ENCODE data around the gene WLS.

Gene WLS

GRCh38 chr1:68113966-68114365, 118.4 kb downstream of the WLS start:
- no peaks in the 10 kb centered on the region for H3K9me3 ChIP-seq (ENCODE audit: control insufficient read depth in 5 of 5, low read length in 5 of 5)
- H3K27ac ChIP-seq (ENCODE audit: low read depth, low read length), result no peak overlapping the region
- peaks cover 0 to 16% (median 12%) of the 10 kb centered on the region in 5 donors for H3K4me1 ChIP-seq (ENCODE audit: control insufficient read depth in 5 of 5, insufficient read depth in 5 of 5, low read length in 5 of 5)
- H3K27me3 ChIP-seq (ENCODE audit: control insufficient read depth in 5 of 5, insufficient read depth in 4 of 5, low read length in 5 of 5), result no peaks in the 10 kb centered on the region
- H3K4me3 ChIP-seq (ENCODE audit: low read depth in 1 of 5, low read length in 5 of 5), result no peak overlapping the region
- H3K36me3 ChIP-seq (ENCODE audit: control insufficient read depth in 5 of 5, insufficient read depth in 5 of 5, low read length in 5 of 5), result peaks cover 0 to 2% (median 0%) of the 10 kb centered on the region in 5 donors
- no peak overlapping the region for H3K9ac ChIP-seq (ENCODE audit: low read length in 5 of 5)

GRCh38 chr1:68112835-68113243, 119.5 kb downstream of the WLS start:
- Histone ChIP-seq H3K9ac (ENCODE audit: low read length in 5 of 5) (no peak overlapping the region), H3K9me3 (ENCODE audit: control insufficient read depth in 5 of 5, low read length in 5 of 5) (no peaks in the 10 kb centered on the region), H3K27me3 (ENCODE audit: control insufficient read depth in 5 of 5, insufficient read depth in 4 of 5, low read length in 5 of 5) (no peaks in the 10 kb centered on the region), H3K36me3 (ENCODE audit: control insufficient read depth in 5 of 5, insufficient read depth in 5 of 5, low read length in 5 of 5) (peaks cover 0 to 2% (median 0%) of the 10 kb centered on the region in 5 donors), H3K27ac (ENCODE audit: low read depth, low read length) (no peak overlapping the region), H3K4me1 (ENCODE audit: control insufficient read depth in 5 of 5, insufficient read depth in 5 of 5, low read length in 5 of 5) (peaks cover 0 to 16% (median 12%) of the 10 kb centered on the region in 5 donors), H3K4me3 (ENCODE audit: low read depth in 1 of 5, low read length in 5 of 5) (no peak overlapping the region)

GRCh38 chr1:68111519-68112436, 120.5 kb downstream of the WLS start:
- H3K9ac ChIP-seq (ENCODE audit: low read length in 5 of 5), result no peak overlapping the region
- H3K4me1 ChIP-seq (ENCODE audit: control insufficient read depth in 5 of 5, insufficient read depth in 5 of 5, low read length in 5 of 5), result peaks cover 0 to 16% (median 9%) of the 10 kb centered on the region in 5 donors
- no peaks in the 10 kb centered on the region for H3K27me3 ChIP-seq (ENCODE audit: control insufficient read depth in 5 of 5, insufficient read depth in 4 of 5, low read length in 5 of 5)
- H3K9me3 ChIP-seq (ENCODE audit: control insufficient read depth in 5 of 5, low read length in 5 of 5), result no peaks in the 10 kb centered on the region
- no peak overlapping the region for H3K4me3 ChIP-seq (ENCODE audit: low read depth in 1 of 5, low read length in 5 of 5)
- no peaks in the 10 kb centered on the region for H3K36me3 ChIP-seq (ENCODE audit: control insufficient read depth in 5 of 5, insufficient read depth in 5 of 5, low read length in 5 of 5)
- no peak overlapping the region for H3K27ac ChIP-seq (ENCODE audit: low read depth, low read length)

GRCh38 chr1:68107771-68108170, 124.6 kb downstream of the WLS start:
- no peaks in the 10 kb centered on the region for H3K27me3 ChIP-seq (ENCODE audit: control insufficient read depth in 5 of 5, insufficient read depth in 4 of 5, low read length in 5 of 5)
- H3K4me1 ChIP-seq (ENCODE audit: control insufficient read depth in 5 of 5, insufficient read depth in 5 of 5, low read length in 5 of 5), result peaks cover 0 to 13% (median 7%) of the 10 kb centered on the region in 5 donors
- no peak overlapping the region for H3K27ac ChIP-seq (ENCODE audit: low read depth, low read length)
- peaks cover 0 to 4% (median 0%) of the 10 kb centered on the region in 5 donors for H3K36me3 ChIP-seq (ENCODE audit: control insufficient read depth in 5 of 5, insufficient read depth in 5 of 5, low read length in 5 of 5)
- no peaks in the 10 kb centered on the region for H3K9me3 ChIP-seq (ENCODE audit: control insufficient read depth in 5 of 5, low read length in 5 of 5)
- no peak overlapping the region for H3K4me3 ChIP-seq (ENCODE audit: low read depth in 1 of 5, low read length in 5 of 5)
- no peak overlapping the region for H3K9ac ChIP-seq (ENCODE audit: low read length in 5 of 5)

GRCh38 chr1:68103884-68104554, 128.3 kb downstream of the WLS start:
- Histone ChIP-seq H3K36me3 (ENCODE audit: control insufficient read depth in 5 of 5, insufficient read depth in 5 of 5, low read length in 5 of 5) (peaks cover 0 to 9% (median 0%) of the 10 kb centered on the region in 5 donors), H3K9ac (ENCODE audit: low read length in 5 of 5) (no peak overlapping the region), H3K4me3 (ENCODE audit: low read depth in 1 of 5, low read length in 5 of 5) (no peak overlapping the region), H3K4me1 (ENCODE audit: control insufficient read depth in 5 of 5, insufficient read depth in 5 of 5, low read length in 5 of 5) (no peaks in the 10 kb centered on the region), H3K9me3 (ENCODE audit: control insufficient read depth in 5 of 5, low read length in 5 of 5) (no peaks in the 10 kb centered on the region), H3K27ac (ENCODE audit: low read depth, low read length) (no peak overlapping the region), H3K27me3 (ENCODE audit: control insufficient read depth in 5 of 5, insufficient read depth in 4 of 5, low read length in 5 of 5) (no peaks in the 10 kb centered on the region)

- H3K4me3 ChIP-seq (ENCODE audit: low read depth in 1 of 5, low read length in 5 of 5), result no peak overlapping the region
- H3K4me1 ChIP-seq (ENCODE audit: control insufficient read depth in 5 of 5, insufficient read depth in 5 of 5, low read length in 5 of 5), result no peaks in the 10 kb centered on the region
- no peaks in the 10 kb centered on the region for H3K27me3 ChIP-seq (ENCODE audit: control insufficient read depth in 5 of 5, insufficient read depth in 4 of 5, low read length in 5 of 5)
- no peak overlapping the region for H3K27ac ChIP-seq (ENCODE audit: low read depth, low read length)
- no peaks in the 10 kb centered on the region for H3K9me3 ChIP-seq (ENCODE audit: control insufficient read depth in 5 of 5, low read length in 5 of 5)
- no peak overlapping the region for H3K9ac ChIP-seq (ENCODE audit: low read length in 5 of 5)
- peaks cover 0 to 9% (median 2%) of the 10 kb centered on the region in 5 donors for H3K36me3 ChIP-seq (ENCODE audit: control insufficient read depth in 5 of 5, insufficient read depth in 5 of 5, low read length in 5 of 5)
Observed at GRCh38 chr1:68103011-68103545, 129.2 kb downstream of the WLS start.

- Histone ChIP-seq H3K27ac (ENCODE audit: low read depth, low read length) (no peak overlapping the region), H3K36me3 (ENCODE audit: control insufficient read depth in 5 of 5, insufficient read depth in 5 of 5, low read length in 5 of 5) (peaks cover 0 to 9% (median 2%) of the 10 kb centered on the region in 5 donors), H3K9me3 (ENCODE audit: control insufficient read depth in 5 of 5, low read length in 5 of 5) (no peaks in the 10 kb centered on the region), H3K27me3 (ENCODE audit: control insufficient read depth in 5 of 5, insufficient read depth in 4 of 5, low read length in 5 of 5) (no peaks in the 10 kb centered on the region), H3K4me1 (ENCODE audit: control insufficient read depth in 5 of 5, insufficient read depth in 5 of 5, low read length in 5 of 5) (no peaks in the 10 kb centered on the region), H3K4me3 (ENCODE audit: low read depth in 1 of 5, low read length in 5 of 5) (no peak overlapping the region), H3K9ac (ENCODE audit: low read length in 5 of 5) (no peak overlapping the region)
Observed at GRCh38 chr1:68101829-68102228, 130.5 kb downstream of the WLS start.

GRCh38 chr1:68100571-68100970, 131.8 kb downstream of the WLS start:
- H3K9me3 ChIP-seq (ENCODE audit: control insufficient read depth in 5 of 5, low read length in 5 of 5), result no peaks in the 10 kb centered on the region
- peaks cover 0 to 6% (median 2%) of the 10 kb centered on the region in 5 donors for H3K36me3 ChIP-seq (ENCODE audit: control insufficient read depth in 5 of 5, insufficient read depth in 5 of 5, low read length in 5 of 5)
- H3K9ac ChIP-seq (ENCODE audit: low read length in 5 of 5), result no peak overlapping the region
- no peak overlapping the region for H3K4me3 ChIP-seq (ENCODE audit: low read depth in 1 of 5, low read length in 5 of 5)
- no peaks in the 10 kb centered on the region for H3K4me1 ChIP-seq (ENCODE audit: control insufficient read depth in 5 of 5, insufficient read depth in 5 of 5, low read length in 5 of 5)
- H3K27ac ChIP-seq (ENCODE audit: low read depth, low read length), result no peak overlapping the region
- H3K27me3 ChIP-seq (ENCODE audit: control insufficient read depth in 5 of 5, insufficient read depth in 4 of 5, low read length in 5 of 5), result no peaks in the 10 kb centered on the region

- no peaks in the 10 kb centered on the region for H3K4me1 ChIP-seq (ENCODE audit: control insufficient read depth in 5 of 5, insufficient read depth in 5 of 5, low read length in 5 of 5)
- H3K4me3 ChIP-seq (ENCODE audit: low read depth in 1 of 5, low read length in 5 of 5), result no peak overlapping the region
- peaks cover 0 to 3% (median 0%) of the 10 kb centered on the region in 5 donors for H3K36me3 ChIP-seq (ENCODE audit: control insufficient read depth in 5 of 5, insufficient read depth in 5 of 5, low read length in 5 of 5)
- H3K9ac ChIP-seq (ENCODE audit: low read length in 5 of 5), result no peak overlapping the region
- H3K27ac ChIP-seq (ENCODE audit: low read depth, low read length), result no peak overlapping the region
- no peaks in the 10 kb centered on the region for H3K27me3 ChIP-seq (ENCODE audit: control insufficient read depth in 5 of 5, insufficient read depth in 4 of 5, low read length in 5 of 5)
- H3K9me3 ChIP-seq (ENCODE audit: control insufficient read depth in 5 of 5, low read length in 5 of 5), result no peaks in the 10 kb centered on the region
Observed at GRCh38 chr1:68093737-68094136, 138.6 kb downstream of the WLS start.

- Histone ChIP-seq H3K4me3 (ENCODE audit: low read depth in 1 of 5, low read length in 5 of 5) (no peak overlapping the region), H3K9me3 (ENCODE audit: control insufficient read depth in 5 of 5, low read length in 5 of 5) (peaks cover 0 to 5% (median 0%) of the 10 kb centered on the region in 5 donors), H3K4me1 (ENCODE audit: control insufficient read depth in 5 of 5, insufficient read depth in 5 of 5, low read length in 5 of 5) (no peaks in the 10 kb centered on the region), H3K9ac (ENCODE audit: low read length in 5 of 5) (no peak overlapping the region), H3K36me3 (ENCODE audit: control insufficient read depth in 5 of 5, insufficient read depth in 5 of 5, low read length in 5 of 5) (no peaks in the 10 kb centered on the region), H3K27me3 (ENCODE audit: control insufficient read depth in 5 of 5, insufficient read depth in 4 of 5, low read length in 5 of 5) (no peaks in the 10 kb centered on the region), H3K27ac (ENCODE audit: low read depth, low read length) (no peak overlapping the region)
Observed at GRCh38 chr1:68087184-68087583, 145.1 kb downstream of the WLS start.

Data from subcutaneous abdominal adipose tissue (tissue), 5 donors.